SK-N-SH (cell line): ENCODE data around the gene EDDM13.

Experiments
- CTCF ChIP-seq: fragments of 200-600 bp; sonication (generic); IDR thresholded peaks from 2 replicates; pipeline ENCODE4 v1.6.1; 2017; ENCODE audit warnings: antibody characterized with exemption, mild to moderate bottlenecking, moderate library complexity
- EP300 ChIP-seq, 2 experiments: IDR thresholded peaks; 2 replicates each; pipeline versions ENCODE4 v1.4.0 to v1.6.1; 2012; ENCODE audit warnings: borderline replicate concordance in 1 of 2, low read depth in 1 of 2, low read length in 1 of 2
- EZH2phosphoT487 ChIP-seq: fragments of 200-600 bp; sonication (generic); IDR thresholded peaks from 2 replicates; pipeline ENCODE4 v1.6.1; 2017; ENCODE audit warnings: low read depth, mixed run types, mild to moderate bottlenecking, antibody characterized with exemption, moderate library complexity, borderline replicate concordance
- MAX ChIP-seq: IDR thresholded peaks from 2 replicates; pipeline ENCODE4 v1.4.0; 2012; ENCODE audit warnings: low read depth
- MXI1 ChIP-seq: IDR thresholded peaks from 2 replicates; pipeline ENCODE4 v1.6.1; 2012; ENCODE audit warnings: mild to moderate bottlenecking, low read depth, low read length, improper control_type of control experiment
- NFIC ChIP-seq: IDR thresholded peaks from 2 replicates; pipeline ENCODE4 v1.4.0; 2012; ENCODE audit warnings: borderline replicate concordance
- NRF1 ChIP-seq: IDR thresholded peaks from 2 replicates; pipeline ENCODE4 v1.6.1; 2012; ENCODE audit warnings: low read depth, mild to moderate bottlenecking, low read length
- POLR2AphosphoS5 ChIP-seq: IDR thresholded peaks from 2 replicates; pipeline ENCODE4 v1.6.1; 2012; ENCODE audit warnings: low read depth, low read length
- RCOR1 ChIP-seq: fragments of 150-350 bp; IDR thresholded peaks from 2 replicates; pipeline ENCODE4 v1.6.1; 2017; ENCODE audit warnings: antibody characterized with exemption, low read length
- RFX5 ChIP-seq: IDR thresholded peaks from 2 replicates; pipeline ENCODE4 v1.6.1; 2012; ENCODE audit warnings: mild to moderate bottlenecking, improper control_type of control experiment, low read length
- SIN3A ChIP-seq: IDR thresholded peaks from 2 replicates; pipeline ENCODE4 v1.6.1; 2012; ENCODE audit warnings: low read depth, mild to moderate bottlenecking, low read length, moderate library complexity, borderline replicate concordance
- USF1 ChIP-seq: IDR thresholded peaks from 2 replicates; pipeline ENCODE4 v1.4.0; 2012; ENCODE audit warnings: low read depth, borderline replicate concordance
- USF2 ChIP-seq: fragments of 150-350 bp; IDR thresholded peaks from 2 replicates; pipeline ENCODE4 v1.6.1; 2017; ENCODE audit warnings: antibody characterized with exemption, low read length, low read depth, borderline replicate concordance

GRCh38 chr19:56347163-56347778, 74.7 kb downstream of the EDDM13 start:
- TF ChIP-seq NRF1: no peak
- TF ChIP-seq CTCF: no peak
- TF ChIP-seq MXI1: no peak
- no peak for TF ChIP-seq EP300 (IDR thresholded peaks at IDR 0.05; ENCODE audit: borderline replicate concordance in 1 of 2, low read depth in 1 of 2, low read length in 1 of 2)
- no peak for TF ChIP-seq POLR2AphosphoS5
- TF ChIP-seq RCOR1: no peak
- TF ChIP-seq SIN3A: no peak
- TF ChIP-seq USF2: no peak
- no peak for TF ChIP-seq RFX5
- no peak for TF ChIP-seq EZH2phosphoT487
- TF ChIP-seq NFIC: no peak
- no peak for TF ChIP-seq MAX
- TF ChIP-seq USF1: no peak
